SK-N-SH (cell line): Measurements from ENCODE around the gene NIPAL3. TPM values are rescaled to one million over a fixed set of nuclear protein-coding genes. Genes with fewer than 3 reads are reported as not detected.

Experiments used
- CTCF ChIA-PET: fragments of 300-600, 350-600 bp; formaldehyde crosslinking; extraction: SDS; loops from one replicate; lab custom pipeline; 2021; lab: Yijun Ruan, JAX
- POLR2A ChIA-PET: fragments of 350-600 bp; sonication (Branson Sonifier 250); formaldehyde crosslinking; extraction: SDS; loops from one replicate; lab custom pipeline; 2020; ENCODE audit warnings: antibody characterized with exemption, inconsistent platforms; lab: Yijun Ruan, JAX
- DNase-seq: peaks from one replicate; pipeline ENCODE4 v3.0.0; 2012
- H2AFZ ChIP-seq: fragments of 200-600 bp; sonication (generic); 2 replicates; pipeline ENCODE4 v1.8.1; 2016; ENCODE audit warnings: antibody characterized with exemption, mild to moderate bottlenecking, low read depth
- H3F3A ChIP-seq: fragments of 200-600 bp; sonication (generic); replicated peaks from 2 replicates; pipeline ENCODE3; 2016; ENCODE audit warnings: antibody characterized with exemption, mild to moderate bottlenecking; ENCODE audit not compliant: insufficient read depth
- H3K27ac ChIP-seq, 2 experiments: fragments of 200-500 bp in 1 of 2; fragments of 200-600 bp in 1 of 2; sonication (Bioruptor generic) in 1 of 2; sonication (generic), shearing (Covaris generic) in 1 of 2; 2 replicates each; pipeline versions ENCODE4 v1.5.1 to v1.6.1; 2014 to 2016; ENCODE audit warnings: low read depth in 2 of 2, inconsistent platforms in 1 of 2, low read length in 1 of 2, mild to moderate bottlenecking in 1 of 2, mixed read lengths in 1 of 2
- H3K27me3 ChIP-seq: fragments of 200-600 bp; sonication (generic), shearing (Covaris generic); 2 replicates; pipeline ENCODE4 v1.6.1; 2016; ENCODE audit warnings: mixed run types; ENCODE audit not compliant: insufficient read depth
- H3K36me3 ChIP-seq, 2 experiments: fragments of 200-500 bp in 1 of 2; fragments of 200-600 bp in 1 of 2; sonication (Bioruptor generic) in 1 of 2; sonication (generic) in 1 of 2; replicated peaks in 1 of 2; 2 replicates each; pipeline versions ENCODE3 to v1.5.1; 2014 to 2016; ENCODE audit warnings: low read length in 1 of 2, mild to moderate bottlenecking in 1 of 2; ENCODE audit not compliant: insufficient read depth in 2 of 2, control insufficient read depth in 1 of 2
- H3K4me1 ChIP-seq, 2 experiments: fragments of 200-500 bp in 1 of 2; fragments of 200-600 bp in 1 of 2; sonication (Bioruptor generic) in 1 of 2; sonication (generic), shearing (Covaris generic) in 1 of 2; 2 replicates each; pipeline versions ENCODE4 v1.5.1 to v1.6.1; 2014 to 2016; ENCODE audit warnings: low read depth in 1 of 2, low read length in 1 of 2, mixed run types in 1 of 2; ENCODE audit not compliant: insufficient read depth in 2 of 2, control insufficient read depth in 1 of 2
- H3K4me2 ChIP-seq: fragments of 200-600 bp; sonication (generic), shearing (Covaris generic); 2 replicates; pipeline ENCODE4 v1.6.1; 2017; ENCODE audit warnings: mixed run types
- H3K4me3 ChIP-seq, 2 experiments: fragments of 200-500 bp in 1 of 2; fragments of 200-600 bp in 1 of 2; sonication (Bioruptor generic) in 1 of 2; sonication (generic), shearing (Covaris generic) in 1 of 2; 2 replicates each; pipeline versions ENCODE4 v1.5.1 to v1.8.1; 2014 to 2016; ENCODE audit warnings: low read depth in 2 of 2, inconsistent platforms in 1 of 2, low read length in 1 of 2, mild to moderate bottlenecking in 1 of 2, mixed read lengths in 1 of 2, moderate library complexity in 1 of 2
- H3K79me2 ChIP-seq: fragments of 200-600 bp; sonication (generic); 2 replicates; pipeline ENCODE4 v1.8.1; 2017; ENCODE audit warnings: mild to moderate bottlenecking; ENCODE audit not compliant: insufficient read depth
- H3K9ac ChIP-seq: fragments of 200-600 bp; sonication (generic); 2 replicates; pipeline ENCODE4 v1.6.1; 2017; ENCODE audit warnings: mixed run types
- H3K9me2 ChIP-seq: fragments of 200-600 bp; sonication (generic); 2 replicates; pipeline ENCODE4 v1.6.1; 2017; ENCODE audit warnings: mixed run types
- H3K9me3 ChIP-seq: fragments of 200-600 bp; sonication (generic); 2 replicates; pipeline ENCODE4 v1.6.1; 2017; ENCODE audit warnings: mixed run types, mild to moderate bottlenecking, moderate library complexity
- H4K20me1 ChIP-seq: fragments of 200-600 bp; sonication (generic); 2 replicates; pipeline ENCODE4 v1.6.1; 2017; ENCODE audit warnings: mild to moderate bottlenecking, mixed run types; ENCODE audit not compliant: insufficient read depth
- CHD2 ChIP-seq: fragments of 150-350 bp; IDR thresholded peaks from 2 replicates; pipeline ENCODE4 v1.6.1; 2018; ENCODE audit warnings: low read length; ENCODE audit not compliant: partially characterized antibody
- ELF1 ChIP-seq: IDR thresholded peaks from 2 replicates; pipeline ENCODE4 v1.4.0; 2012
- EP300 ChIP-seq, 2 experiments: IDR thresholded peaks; 2 replicates each; pipeline versions ENCODE4 v1.4.0 to v1.6.1; 2012; ENCODE audit warnings: borderline replicate concordance in 1 of 2, low read depth in 1 of 2, low read length in 1 of 2
- FOSL2 ChIP-seq: IDR thresholded peaks from 2 replicates; pipeline ENCODE4 v1.4.0; 2012; ENCODE audit warnings: low read depth, mild to moderate bottlenecking, moderate library complexity, borderline replicate concordance
- FOXJ3 ChIP-seq: sonication (generic); formaldehyde crosslinking; IDR thresholded peaks from 2 replicates; pipeline ENCODE4 v1.5.1; 2020; ENCODE audit warnings: mild to moderate bottlenecking, missing genetic modification reagents
- FOXM1 ChIP-seq: IDR thresholded peaks from 2 replicates; pipeline ENCODE4 v1.4.0; 2012; ENCODE audit warnings: low read depth, mild to moderate bottlenecking
- GABPA ChIP-seq: IDR thresholded peaks from 2 replicates; pipeline ENCODE4 v1.4.0; 2012; ENCODE audit warnings: low read depth, mild to moderate bottlenecking
- GATA2 ChIP-seq: sonication (generic); formaldehyde crosslinking; IDR thresholded peaks from 2 replicates; pipeline ENCODE4 v1.5.0; 2020; ENCODE audit warnings: mild to moderate bottlenecking, missing genetic modification reagents
- MEF2A ChIP-seq: IDR thresholded peaks from 2 replicates; pipeline ENCODE4 v1.4.0; 2012; ENCODE audit warnings: low read depth, borderline replicate concordance
- NFIC ChIP-seq: IDR thresholded peaks from 2 replicates; pipeline ENCODE4 v1.4.0; 2012; ENCODE audit warnings: borderline replicate concordance
- NRF1 ChIP-seq: IDR thresholded peaks from 2 replicates; pipeline ENCODE4 v1.6.1; 2012; ENCODE audit warnings: low read depth, mild to moderate bottlenecking, low read length
- RAD21 ChIP-seq: IDR thresholded peaks from 2 replicates; pipeline ENCODE4 v1.6.1; 2012; ENCODE audit warnings: mild to moderate bottlenecking, low read length
- RCOR1 ChIP-seq: fragments of 150-350 bp; IDR thresholded peaks from 2 replicates; pipeline ENCODE4 v1.6.1; 2017; ENCODE audit warnings: antibody characterized with exemption, low read length
- RFX5 ChIP-seq: IDR thresholded peaks from 2 replicates; pipeline ENCODE4 v1.6.1; 2012; ENCODE audit warnings: mild to moderate bottlenecking, improper control_type of control experiment, low read length
- TCF12 ChIP-seq: IDR thresholded peaks from 2 replicates; pipeline ENCODE4 v1.4.0; 2012
- WGBS: methylation state at CpG from one replicate; pipeline ENCODE4 v1.1.6; 2017; ENCODE audit warnings: low lambda C conversion rate; 5-methylcytosine and 5-hydroxymethylcytosine counted together
- polyA plus RNA-seq, 3 experiments: library from polyadenylated mRNA; depleted of rRNA; stranded (reverse); fragments of >200 nt; gene quantifications; 2 replicates each; pipeline ENCODE4 v1.2.3, GENCODE V29; 2012
- TF ChIP-seq, protein P1 (sequence below): fragments of 150-350 bp; IDR thresholded peaks from 2 replicates; pipeline ENCODE4 v1.6.1; 2017; ENCODE audit warnings: antibody characterized with exemption, low read length, low read depth, borderline replicate concordance
- TF ChIP-seq, protein P2 (sequence below): IDR thresholded peaks from 2 replicates; pipeline ENCODE4 v1.6.1; 2012; ENCODE audit warnings: mild to moderate bottlenecking, low read depth, low read length, moderate library complexity
- TF ChIP-seq, protein P3 (sequence below): fragments of 200-600 bp; sonication (generic); IDR thresholded peaks from 2 replicates; pipeline ENCODE4 v1.6.1; 2017; ENCODE audit warnings: antibody characterized with exemption, mild to moderate bottlenecking, moderate library complexity
- TF ChIP-seq, protein P4 (sequence below): IDR thresholded peaks from 2 replicates; pipeline ENCODE4 v1.4.0; 2012; ENCODE audit warnings: low read depth, borderline replicate concordance

Gene NIPAL3
- polyA plus RNA-seq, 1 of the 3 experiments (the other 2 are of a cell fraction) = 20.3 TPM

DNA sequence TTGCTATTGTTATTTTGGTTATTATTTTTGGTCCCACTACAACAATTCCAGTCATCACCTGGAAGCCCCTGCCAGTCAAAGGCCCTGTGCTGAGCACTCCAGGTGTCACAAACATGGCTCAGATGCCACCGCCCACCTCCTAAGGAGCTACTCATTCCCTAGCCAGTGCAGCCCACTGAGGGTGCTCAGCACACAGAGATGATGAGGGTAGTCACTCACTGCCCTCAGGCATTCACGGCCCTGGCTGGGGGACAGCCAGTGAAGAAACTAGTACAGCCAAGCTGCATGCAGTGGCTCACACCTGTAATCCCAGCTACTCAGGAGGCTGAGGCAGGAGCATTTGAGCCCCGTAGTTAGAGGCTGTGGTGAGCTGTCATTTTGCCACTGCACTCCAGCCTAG lies 42.3 kb downstream of the NIPAL3 start:
- POLR2A ChIA-PET = no interaction called here
- Histone ChIP-seq H3K27ac (no peak overlapping the region), H3K27me3 (no peaks in the 10 kb centered on the region), H3K4me3 (no peak overlapping the region), H3K9me2 (no peaks in the 10 kb centered on the region), H3K9me3 (no peaks in the 10 kb centered on the region), H3K9ac (no peak overlapping the region), H2AFZ (no peak overlapping the region), H3K36me3 (peaks cover 7 to 13% of the 10 kb centered on the region in 2 experiments), H3F3A (no peaks in the 10 kb centered on the region), H4K20me1 (no peaks in the 10 kb centered on the region), H3K4me1 (no peaks in the 10 kb centered on the region), H3K79me2 (no peaks in the 10 kb centered on the region), H3K4me2 (no peak overlapping the region)
- CTCF ChIA-PET = interaction anchor here (0.8 to 0.9 kb wide), 2 partner anchors 42 to 67 kb away, joined by 3 read pairs; partner anchors contain the start of gene NIPAL3
- TF ChIP-seq FOXJ3 (CRISPR knock-in tag) = no peak
- no peak for TF ChIP-seq FOSL2
- TF ChIP-seq NRF1 = no peak
- TF ChIP-seq RCOR1 = no peak
- no peak for TF ChIP-seq NFIC
- TF ChIP-seq, protein P1, sequence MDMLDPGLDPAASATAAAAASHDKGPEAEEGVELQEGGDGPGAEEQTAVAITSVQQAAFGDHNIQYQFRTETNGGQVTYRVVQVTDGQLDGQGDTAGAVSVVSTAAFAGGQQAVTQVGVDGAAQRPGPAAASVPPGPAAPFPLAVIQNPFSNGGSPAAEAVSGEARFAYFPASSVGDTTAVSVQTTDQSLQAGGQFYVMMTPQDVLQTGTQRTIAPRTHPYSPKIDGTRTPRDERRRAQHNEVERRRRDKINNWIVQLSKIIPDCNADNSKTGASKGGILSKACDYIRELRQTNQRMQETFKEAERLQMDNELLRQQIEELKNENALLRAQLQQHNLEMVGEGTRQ = no peak
- TF ChIP-seq EP300 (IDR thresholded peaks at IDR 0.05; ENCODE audit: borderline replicate concordance in 1 of 2, low read depth in 1 of 2, low read length in 1 of 2) = no peak
- TF ChIP-seq, protein P2, sequence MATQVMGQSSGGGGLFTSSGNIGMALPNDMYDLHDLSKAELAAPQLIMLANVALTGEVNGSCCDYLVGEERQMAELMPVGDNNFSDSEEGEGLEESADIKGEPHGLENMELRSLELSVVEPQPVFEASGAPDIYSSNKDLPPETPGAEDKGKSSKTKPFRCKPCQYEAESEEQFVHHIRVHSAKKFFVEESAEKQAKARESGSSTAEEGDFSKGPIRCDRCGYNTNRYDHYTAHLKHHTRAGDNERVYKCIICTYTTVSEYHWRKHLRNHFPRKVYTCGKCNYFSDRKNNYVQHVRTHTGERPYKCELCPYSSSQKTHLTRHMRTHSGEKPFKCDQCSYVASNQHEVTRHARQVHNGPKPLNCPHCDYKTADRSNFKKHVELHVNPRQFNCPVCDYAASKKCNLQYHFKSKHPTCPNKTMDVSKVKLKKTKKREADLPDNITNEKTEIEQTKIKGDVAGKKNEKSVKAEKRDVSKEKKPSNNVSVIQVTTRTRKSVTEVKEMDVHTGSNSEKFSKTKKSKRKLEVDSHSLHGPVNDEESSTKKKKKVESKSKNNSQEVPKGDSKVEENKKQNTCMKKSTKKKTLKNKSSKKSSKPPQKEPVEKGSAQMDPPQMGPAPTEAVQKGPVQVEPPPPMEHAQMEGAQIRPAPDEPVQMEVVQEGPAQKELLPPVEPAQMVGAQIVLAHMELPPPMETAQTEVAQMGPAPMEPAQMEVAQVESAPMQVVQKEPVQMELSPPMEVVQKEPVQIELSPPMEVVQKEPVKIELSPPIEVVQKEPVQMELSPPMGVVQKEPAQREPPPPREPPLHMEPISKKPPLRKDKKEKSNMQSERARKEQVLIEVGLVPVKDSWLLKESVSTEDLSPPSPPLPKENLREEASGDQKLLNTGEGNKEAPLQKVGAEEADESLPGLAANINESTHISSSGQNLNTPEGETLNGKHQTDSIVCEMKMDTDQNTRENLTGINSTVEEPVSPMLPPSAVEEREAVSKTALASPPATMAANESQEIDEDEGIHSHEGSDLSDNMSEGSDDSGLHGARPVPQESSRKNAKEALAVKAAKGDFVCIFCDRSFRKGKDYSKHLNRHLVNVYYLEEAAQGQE = no peak
- TF ChIP-seq CHD2 = no peak
- no peak for TF ChIP-seq RFX5
- TF ChIP-seq GATA2 (CRISPR knock-in tag) = no peak
- no peak for TF ChIP-seq TCF12
- TF ChIP-seq, protein P3, sequence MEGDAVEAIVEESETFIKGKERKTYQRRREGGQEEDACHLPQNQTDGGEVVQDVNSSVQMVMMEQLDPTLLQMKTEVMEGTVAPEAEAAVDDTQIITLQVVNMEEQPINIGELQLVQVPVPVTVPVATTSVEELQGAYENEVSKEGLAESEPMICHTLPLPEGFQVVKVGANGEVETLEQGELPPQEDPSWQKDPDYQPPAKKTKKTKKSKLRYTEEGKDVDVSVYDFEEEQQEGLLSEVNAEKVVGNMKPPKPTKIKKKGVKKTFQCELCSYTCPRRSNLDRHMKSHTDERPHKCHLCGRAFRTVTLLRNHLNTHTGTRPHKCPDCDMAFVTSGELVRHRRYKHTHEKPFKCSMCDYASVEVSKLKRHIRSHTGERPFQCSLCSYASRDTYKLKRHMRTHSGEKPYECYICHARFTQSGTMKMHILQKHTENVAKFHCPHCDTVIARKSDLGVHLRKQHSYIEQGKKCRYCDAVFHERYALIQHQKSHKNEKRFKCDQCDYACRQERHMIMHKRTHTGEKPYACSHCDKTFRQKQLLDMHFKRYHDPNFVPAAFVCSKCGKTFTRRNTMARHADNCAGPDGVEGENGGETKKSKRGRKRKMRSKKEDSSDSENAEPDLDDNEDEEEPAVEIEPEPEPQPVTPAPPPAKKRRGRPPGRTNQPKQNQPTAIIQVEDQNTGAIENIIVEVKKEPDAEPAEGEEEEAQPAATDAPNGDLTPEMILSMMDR = no peak
- TF ChIP-seq, protein P4, sequence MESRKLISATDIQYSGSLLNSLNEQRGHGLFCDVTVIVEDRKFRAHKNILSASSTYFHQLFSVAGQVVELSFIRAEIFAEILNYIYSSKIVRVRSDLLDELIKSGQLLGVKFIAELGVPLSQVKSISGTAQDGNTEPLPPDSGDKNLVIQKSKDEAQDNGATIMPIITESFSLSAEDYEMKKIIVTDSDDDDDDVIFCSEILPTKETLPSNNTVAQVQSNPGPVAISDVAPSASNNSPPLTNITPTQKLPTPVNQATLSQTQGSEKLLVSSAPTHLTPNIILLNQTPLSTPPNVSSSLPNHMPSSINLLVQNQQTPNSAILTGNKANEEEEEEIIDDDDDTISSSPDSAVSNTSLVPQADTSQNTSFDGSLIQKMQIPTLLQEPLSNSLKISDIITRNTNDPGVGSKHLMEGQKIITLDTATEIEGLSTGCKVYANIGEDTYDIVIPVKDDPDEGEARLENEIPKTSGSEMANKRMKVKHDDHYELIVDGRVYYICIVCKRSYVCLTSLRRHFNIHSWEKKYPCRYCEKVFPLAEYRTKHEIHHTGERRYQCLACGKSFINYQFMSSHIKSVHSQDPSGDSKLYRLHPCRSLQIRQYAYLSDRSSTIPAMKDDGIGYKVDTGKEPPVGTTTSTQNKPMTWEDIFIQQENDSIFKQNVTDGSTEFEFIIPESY = no peak
- TF ChIP-seq ELF1 = no peak
- no peak for TF ChIP-seq GABPA
- no peak for TF ChIP-seq MEF2A
- TF ChIP-seq FOXM1 = no peak
- no peak for TF ChIP-seq RAD21
- no peak for DNase-seq
- 92% methylated on average over 3 of the region's 3 CpGs for WGBS
